HL-60/S4 treated with phorbol 12-myristate 13-acetate at 8.2 ng/mL for 4 days and 3 days (cell line): ENCODE measurements around the gene DDX3X.
"Not testable (repeated sequence)": the region's sequence is repeated elsewhere in the genome, so short reads cannot be mapped to it uniquely, and the experiment has no call there.

Experiments
- in situ Hi-C: fragments of 300-500 bp; cut with MboI; formaldehyde crosslinking; loops from 2 replicates; pipeline ENCODE4 v1.15.0; 2022; ENCODE audit warnings: low sequenced_read_pairs

The DDX3X gene

DNA sequence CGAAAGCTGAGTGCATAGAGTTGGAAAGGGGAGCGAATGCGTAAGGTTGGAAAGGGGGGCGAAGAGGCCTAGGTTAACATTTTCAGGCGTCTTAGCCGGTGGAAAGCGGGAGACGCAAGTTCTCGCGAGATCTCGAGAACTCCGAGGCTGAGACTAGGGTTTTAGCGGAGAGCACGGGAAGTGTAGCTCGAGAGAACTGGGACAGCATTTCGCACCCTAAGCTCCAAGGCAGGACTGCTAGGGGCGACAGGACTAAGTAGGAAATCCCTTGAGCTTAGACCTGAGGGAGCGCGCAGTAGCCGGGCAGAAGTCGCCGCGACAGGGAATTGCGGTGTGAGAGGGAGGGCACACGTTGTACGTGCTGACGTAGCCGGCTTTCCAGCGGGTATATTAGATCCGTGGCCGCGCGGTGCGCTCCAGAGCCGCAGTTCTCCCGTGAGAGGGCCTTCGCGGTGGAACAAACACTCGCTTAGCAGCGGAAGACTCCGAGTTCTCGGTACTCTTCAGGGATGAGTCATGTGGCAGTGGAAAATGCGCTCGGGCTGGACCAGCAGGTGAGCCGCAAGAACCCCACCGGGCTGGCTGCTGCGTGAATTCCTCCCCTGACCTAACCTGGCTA, at the start of gene DDX3X:
Gene DDX3X (plus strand): TSS at position 419 of the 619 bp plus-strand sequence. CDS start 91 bp downstream, at position 510.
- in situ Hi-C loops = no loop called here

DNA sequence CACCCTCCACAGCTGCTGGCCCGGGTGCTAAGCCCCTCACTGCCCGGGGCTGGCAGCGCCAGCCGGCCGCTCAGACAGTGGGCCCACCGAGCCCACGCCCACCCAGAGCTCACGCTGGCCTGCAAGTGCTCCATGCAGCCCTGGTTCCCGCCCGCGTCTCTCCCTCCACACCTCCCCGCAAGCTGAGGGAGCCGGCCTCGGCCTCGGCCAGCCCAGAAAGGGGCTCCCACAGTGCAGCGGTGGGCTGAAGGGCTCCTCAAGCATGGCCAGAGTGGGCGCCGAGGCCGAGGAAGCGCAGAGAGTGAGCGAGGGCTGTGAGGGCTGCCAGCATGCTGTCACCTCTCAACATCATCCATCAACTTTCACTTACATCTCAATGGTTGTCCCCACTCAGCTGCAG, 48.0 kb upstream of the DDX3X start:
- in situ Hi-C loops = not testable (repeated sequence)

DNA sequence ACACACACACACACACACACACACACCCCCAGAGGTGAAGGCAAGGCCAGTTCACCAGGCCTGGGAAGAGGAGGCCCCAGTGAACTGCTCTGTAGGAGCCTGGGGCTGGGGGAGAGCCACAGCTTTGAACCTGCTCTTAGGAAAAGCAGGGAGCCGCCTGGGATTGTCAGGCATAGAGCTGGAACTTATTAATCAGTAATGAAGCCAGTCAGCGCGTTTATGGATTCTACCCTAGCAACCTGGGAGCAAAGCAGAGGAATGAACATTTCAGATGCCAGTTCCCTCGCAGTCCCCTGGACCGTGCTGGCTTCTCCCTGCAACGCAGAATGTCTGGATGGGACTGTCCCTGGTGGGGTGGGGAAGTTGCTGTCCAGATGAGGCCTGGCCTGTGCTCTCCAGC, 45.3 kb upstream of the DDX3X start:
- in situ Hi-C loops = no loop called here

DNA sequence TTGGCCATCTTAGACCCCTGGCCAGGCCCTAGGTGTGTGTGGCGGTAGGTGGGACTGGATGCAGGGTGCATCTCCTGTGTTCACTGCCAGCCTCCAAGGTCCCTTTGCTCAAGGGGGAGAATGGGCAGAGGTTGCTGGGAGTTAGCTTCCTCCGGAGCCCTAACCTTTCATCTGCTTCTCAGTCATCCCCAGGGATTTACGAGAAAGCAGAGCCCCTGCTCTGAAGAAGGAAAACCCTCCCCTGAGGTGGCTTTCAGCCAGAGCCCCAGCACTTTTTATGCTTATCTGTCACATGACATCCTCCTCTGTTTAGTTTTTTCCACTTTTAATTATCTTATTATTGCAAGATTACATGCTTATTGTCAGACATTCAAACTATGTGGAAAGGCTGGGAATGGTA, 44.9 kb upstream of the DDX3X start:
- in situ Hi-C loops = no loop called here

DNA sequence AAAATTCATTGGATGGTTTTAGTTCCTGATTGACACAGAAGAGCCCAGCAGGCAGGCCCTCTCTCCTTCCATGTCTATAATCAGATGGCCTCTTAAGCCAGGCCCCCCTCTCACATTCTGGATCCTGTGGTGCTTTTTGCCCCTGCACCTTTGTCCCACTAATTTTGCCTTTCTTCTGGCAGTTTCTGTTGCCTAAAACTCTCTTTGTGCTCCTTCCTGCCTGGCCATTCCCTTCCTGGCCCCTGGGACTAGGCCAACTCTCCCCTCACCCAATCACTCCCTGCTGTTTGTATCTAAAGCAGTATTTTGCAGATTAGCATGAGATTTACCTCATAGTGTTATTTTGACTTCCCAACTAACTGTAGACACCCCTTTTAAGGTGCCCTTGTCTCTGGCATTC, 42.7 kb upstream of the DDX3X start:
- in situ Hi-C loops = no loop called here

DNA sequence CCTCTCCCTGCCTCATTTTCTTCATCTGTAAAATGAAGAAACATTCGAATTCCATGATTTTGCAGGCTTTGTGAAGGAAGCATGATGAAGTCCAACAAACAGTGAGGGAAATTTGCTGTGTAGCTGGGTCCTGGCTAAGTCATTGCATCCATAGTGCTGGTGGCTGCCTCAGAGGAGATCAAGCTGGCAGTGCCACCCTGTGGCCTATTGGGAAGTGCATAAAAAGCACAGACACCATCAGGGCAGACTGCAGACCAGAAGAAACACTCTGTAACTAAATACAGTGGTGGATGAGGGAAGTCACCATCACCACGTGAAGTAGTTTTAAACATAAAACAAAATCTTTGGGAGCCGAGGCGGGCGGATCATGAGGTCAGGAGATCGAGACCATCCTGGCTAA, 40.7 kb upstream of the DDX3X start:
- in situ Hi-C loops = no loop called here

DNA sequence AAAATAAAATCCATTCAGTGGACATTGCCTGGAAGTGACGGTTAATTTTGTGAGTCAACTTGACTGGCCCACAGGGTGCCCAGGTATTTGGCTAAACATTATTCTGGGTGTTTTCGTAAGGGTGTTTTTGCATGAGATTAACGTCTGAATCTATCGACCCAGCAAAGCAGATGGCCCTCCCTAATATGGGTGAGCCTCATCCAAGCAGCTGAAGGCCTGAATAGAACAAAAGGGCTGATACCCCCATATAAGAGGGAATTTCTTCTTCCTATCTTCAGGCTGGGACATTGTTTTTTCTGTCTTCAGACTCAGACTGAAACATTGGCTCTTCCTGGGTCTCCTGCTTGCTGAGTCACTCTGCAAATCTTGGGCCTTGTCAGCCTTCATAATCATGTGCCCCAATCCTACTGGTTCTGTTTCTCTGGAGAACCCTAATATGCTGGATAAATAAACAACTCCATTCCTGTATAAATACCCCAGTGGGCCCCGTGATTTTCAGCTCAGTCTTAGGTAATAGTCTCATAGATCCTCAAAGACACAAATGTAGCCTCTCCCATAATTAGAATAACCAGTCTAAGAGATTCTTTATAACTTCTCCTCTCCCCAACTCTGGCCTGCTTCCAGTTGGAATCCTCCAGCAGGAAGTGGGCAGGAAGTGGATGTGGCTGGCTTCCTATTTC, 33.1 kb upstream of the DDX3X start:
- in situ Hi-C loops = no loop called here

DNA sequence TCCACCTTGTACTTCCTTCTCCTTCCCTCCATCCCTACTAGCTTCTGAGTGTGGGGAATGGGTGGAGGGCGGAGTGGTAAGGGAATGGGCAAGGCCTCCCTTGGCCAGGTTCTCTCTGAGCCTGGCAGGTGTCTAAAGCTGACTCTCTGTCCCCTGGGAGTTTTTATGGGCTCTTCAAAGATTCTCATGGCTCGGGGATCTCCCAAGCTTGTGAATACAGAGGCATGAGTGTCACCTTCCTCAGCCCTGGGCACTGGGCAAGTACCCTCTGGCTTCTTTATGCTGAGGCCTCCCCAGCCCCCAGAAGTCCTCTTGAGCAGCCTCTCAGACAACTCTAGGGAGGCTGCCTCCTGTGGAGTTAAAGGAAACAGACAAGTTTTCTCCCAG, 32.5 kb upstream of the DDX3X start:
- in situ Hi-C loops = no loop called here

DNA sequence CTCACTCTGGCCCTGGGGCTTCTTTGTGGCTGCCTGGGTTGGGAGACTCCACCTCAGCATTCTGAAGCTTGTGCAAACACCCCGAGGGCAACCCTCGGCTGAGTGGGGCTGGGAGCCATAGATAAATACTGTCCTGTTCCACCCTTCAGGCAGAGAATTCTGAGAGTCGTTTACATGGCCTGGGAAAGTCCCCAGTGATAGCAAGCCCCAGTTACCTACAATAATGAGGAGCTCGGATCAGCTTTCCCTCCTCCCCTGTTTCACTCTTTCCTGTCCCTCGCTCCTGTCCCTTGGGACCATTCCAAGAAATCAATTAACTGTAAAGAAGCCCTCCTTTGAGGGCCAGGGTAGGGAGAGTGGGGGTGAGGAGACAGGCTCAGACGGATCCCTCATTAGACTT, 31.6 kb upstream of the DDX3X start:
- in situ Hi-C loops = no loop called here

DNA sequence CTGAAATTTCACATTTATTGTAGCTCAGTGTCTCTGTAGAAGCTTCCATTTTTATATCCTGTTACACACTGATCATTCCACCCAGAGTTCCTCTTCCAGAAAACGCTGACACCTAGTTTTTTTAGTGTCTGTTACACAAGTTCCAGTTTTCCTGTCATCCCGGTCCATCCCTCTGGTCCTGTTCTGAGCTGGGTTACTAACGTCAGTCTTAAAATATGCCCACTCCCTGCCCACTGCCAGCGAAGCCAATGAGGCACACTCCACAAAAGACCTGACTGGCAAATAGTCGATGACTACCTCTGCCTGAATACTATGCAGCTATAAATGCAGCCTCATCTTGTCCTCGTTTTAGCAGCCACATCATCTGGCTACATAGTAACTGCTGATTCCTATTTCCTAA, 30.9 kb upstream of the DDX3X start:
- in situ Hi-C loops = no loop called here

DNA sequence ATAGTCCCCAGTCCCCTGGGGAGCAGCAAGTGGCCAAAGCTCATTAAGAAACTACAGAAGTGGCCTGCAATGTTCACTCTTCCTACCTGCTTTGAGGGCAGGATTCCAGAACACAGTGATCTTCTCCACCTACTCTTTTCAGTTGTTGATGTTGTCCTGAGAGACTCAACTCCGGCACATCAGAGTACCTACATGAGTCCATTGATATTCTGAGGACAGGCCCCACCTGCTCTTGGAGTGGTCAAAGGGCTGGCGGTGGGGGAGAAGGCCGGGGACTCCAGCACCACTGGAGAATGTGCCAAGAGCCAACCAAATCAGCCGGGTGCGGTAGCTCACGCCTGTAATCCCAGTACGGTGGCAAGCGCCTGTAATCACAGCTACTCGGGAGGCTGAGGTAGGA, 29.8 kb upstream of the DDX3X start:
- in situ Hi-C loops = no loop called here

DNA sequence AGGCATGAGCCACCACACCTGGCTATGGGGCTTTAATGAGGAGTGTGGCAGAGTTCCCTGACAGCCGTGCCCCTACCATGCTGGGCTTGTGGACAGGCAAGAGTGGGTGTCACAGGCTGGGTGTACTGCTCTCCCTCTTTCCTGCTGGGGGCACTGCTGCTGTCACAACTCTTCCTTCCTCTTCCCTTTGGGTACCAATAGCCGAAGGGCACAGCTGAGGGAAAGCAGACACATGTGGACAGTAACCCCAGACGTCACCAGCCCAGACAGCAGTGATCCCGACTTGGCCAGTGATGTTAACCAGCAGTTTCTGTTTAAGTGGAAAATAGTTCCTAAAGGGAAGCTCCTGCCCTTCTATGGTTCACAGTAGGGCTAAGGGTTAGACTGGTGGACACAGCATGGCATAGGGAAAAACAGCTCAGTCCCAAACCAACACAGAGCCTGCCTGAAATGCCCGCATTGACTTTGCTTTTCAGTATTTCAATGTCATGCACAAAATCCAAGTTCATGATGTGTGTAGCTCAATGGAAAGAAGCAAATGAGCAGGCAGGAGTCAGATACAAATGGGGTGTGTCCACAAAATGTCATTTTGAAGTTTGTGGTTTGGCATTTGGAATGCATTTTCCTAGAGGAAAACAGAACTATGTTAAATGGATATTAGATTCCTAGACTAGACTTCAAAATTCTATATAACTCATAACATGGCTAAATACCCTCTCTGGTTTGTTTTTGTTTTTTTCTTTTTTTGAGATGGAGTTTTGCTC, 24.9 kb upstream of the DDX3X start:
- in situ Hi-C loops = no loop called here

DNA sequence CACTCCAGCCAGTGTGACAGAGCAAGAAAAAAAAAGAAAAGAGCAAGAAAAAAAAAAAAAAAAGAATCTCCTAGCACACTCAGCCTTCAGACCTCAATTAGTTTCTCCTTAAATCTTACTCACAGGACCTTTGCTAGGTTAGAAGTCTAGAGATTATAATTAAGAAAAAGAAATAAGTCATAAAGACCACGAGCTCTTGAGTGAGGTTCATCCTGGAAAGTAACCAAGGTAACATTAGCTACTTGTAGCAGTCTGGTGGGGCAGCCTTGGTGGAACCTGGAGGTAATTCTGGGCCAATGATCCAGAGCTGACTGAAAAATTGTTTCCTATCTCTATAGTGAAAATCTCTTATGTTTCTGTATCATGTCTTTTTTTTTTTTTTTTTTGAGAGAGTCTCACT, 21.2 kb upstream of the DDX3X start:
- in situ Hi-C loops = no loop called here

DNA sequence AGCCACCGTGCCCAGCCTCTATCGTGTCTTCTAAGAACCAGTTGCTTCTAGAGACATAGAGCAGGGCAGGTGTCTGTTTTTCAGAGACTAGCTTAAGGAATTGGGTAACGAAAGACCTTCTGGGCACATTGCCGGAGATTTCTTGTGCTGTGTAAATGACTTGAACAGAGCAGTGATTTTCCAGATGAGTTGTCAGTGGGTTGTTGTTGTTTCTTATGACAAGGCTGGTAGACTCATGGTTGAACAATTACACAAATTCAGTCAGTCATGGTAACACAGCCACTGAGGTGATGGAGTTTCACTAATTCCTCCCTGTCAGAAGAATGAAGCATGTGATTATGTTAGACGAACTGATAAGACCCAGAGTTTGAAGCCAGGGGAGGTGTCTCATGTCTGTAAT, 20.5 kb upstream of the DDX3X start:
- in situ Hi-C loops = no loop called here

DNA sequence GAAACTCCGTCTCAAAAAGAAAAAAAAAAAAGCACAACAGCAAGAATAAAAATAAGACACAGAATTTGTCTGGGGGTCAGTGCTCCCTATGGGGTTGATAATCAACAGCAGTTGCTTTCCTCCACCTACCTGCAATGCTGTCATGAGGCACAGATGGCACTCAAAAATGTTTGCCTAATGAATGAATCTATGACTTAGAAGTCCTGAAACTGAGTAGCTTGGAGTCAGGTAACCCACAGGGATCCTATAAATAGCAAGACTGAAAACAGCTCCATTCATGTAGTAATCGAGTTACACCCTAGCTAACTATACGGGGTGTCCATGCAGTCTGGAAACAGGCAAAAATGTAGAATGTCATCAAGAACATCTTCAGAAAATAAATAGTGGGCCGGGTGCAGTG, 19.8 kb upstream of the DDX3X start:
- in situ Hi-C loops = no loop called here

DNA sequence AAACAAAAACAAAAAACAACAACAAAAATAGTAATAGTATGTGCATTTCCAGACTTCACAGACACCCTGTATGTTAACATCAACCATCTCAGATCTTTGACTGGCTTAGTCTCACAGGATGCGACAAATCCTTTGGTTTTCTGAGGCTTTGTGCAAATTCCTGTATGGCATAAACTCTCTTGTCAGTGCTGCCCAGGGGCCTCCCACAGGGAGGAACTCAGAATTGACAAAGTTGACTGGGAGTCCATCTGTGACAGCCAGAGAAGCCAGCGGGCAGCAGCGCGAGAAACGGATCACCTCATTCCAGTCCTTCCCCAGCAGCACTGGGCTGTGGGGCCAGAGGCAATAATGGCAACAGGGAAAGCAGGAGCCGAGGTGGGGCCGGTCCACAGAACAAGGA, 19.1 kb upstream of the DDX3X start:
- in situ Hi-C loops = no loop called here

DNA sequence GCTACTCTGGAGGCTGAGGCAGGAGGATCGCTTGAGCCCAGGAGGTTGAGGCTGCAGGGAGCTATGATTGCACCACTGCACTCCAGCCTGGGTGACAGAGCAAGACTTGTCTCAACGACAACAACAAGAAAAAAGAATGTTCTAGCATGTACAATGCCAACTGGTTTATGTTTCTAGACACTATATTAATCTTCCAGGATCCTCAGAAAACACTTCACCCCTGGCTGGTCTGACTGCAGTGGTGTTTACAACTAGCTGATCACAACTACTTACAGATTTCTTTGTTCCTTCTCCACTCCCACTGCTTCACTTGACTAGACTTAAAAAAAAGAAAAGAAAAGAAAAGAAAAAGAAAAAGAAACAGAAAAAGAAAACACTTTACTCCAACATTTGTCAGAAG, 17.7 kb upstream of the DDX3X start:
- in situ Hi-C loops = not testable (repeated sequence)

DNA sequence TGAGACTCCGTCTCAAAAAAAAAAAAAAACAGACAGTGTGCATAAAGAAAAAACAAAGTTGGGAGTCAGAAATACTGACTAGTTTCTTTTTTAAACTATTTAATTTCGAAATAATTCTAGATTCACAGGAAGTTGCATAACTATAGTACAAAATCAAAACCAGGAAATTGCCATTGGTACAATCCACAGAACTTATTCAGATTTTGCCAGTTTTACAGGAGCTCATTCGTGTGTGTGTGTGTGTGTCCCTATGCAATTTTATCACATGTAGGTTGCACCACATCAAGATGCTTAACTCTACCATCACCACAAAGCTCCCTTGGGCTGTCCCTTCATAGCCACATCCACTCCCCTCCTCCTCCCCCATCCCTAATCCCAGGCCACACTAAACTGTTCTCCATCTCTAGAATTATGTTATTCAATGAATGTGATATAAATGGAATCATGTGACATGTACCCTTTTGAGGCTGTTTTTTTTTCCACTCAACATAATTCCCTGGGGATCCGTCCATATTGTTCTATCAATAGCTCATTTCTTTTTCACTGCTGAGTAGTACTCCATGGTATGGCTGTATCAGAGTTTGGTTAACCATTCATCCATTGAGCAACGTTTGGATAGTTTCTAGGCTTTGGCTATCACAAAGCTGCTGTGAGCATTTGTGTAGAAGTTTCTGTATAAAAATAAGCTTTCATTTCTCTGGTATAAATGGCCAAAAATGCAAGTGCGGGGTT, 16.3 kb upstream of the DDX3X start:
- in situ Hi-C loops = no loop called here

DNA sequence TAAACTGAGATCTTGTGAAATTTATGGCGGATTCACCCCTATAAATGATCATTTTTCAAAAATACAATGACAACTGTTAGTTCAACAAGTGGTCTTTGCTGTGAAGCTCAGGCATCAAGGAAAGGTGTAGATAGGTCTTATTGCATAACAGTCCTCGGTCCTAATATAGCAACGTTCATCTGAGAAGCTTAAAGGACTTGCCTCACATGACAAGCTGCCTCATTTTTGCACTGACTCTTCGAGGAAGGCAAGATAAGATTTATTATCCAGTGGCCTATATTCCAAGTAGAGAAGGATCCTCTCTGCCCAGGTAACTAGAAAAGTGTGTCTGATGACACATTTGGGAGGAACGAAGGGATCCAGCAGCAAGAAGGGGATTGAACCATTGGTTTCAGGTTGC, 13.6 kb upstream of the DDX3X start:
- in situ Hi-C loops = no loop called here

DNA sequence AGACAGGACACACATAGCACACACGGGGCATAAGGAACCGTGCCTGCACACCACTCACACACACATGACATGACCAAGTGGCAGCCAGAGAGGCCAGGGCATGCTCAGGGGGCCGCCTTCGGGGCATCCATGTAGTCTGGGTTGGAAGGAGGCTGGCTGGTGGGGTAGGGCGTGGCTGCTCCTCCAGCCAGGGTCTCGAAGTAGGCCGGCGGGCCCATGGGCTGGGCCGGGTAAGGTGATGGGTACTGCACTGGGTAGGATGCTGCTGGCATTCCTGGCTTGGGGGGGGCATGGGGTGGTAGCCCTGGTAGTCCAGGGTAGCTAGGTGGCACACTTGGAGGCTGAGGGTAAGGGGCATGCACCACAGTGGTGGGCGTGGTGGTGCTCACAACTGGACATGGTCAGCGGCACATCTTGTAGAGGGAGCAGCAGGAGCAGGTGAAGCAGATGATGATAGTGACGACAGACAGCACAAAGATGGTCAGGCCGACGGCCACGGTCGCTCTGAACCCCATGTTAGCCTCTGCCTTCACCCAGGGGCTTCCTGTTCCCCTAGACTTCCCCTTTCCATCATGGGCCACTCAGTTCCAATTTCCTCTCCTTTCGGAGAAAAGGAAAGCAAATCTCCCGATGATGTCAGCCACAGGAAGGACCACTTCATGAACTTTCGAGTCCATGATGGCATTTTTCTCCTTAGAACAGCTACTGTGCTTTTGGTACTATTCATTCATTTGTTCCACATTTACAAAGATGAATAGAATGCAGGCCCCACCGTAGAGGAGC, 10.9 kb upstream of the DDX3X start:
- in situ Hi-C loops = no loop called here

DNA sequence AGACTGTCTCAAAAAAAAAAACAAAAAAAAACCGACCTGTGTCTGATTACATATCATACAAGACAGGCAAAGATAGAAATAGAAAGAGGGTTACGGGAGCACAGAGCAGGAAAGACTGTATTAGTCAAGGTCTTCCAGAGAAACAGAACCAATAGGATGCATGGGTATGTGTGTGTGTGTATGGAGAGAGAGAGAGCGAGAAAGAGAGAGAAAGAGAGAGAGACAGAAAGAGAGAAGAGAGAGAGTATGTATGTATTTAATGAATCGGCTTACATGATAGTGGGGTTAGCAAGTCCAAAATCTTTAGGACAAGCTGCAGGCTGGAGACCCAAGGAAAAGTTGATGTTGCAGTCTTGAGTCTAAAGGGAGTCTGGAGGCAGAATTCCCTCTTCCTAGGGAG, 7.5 kb upstream of the DDX3X start:
- in situ Hi-C loops = no loop called here
